ENCODE measurements around the gene GPX3.

DNA sequence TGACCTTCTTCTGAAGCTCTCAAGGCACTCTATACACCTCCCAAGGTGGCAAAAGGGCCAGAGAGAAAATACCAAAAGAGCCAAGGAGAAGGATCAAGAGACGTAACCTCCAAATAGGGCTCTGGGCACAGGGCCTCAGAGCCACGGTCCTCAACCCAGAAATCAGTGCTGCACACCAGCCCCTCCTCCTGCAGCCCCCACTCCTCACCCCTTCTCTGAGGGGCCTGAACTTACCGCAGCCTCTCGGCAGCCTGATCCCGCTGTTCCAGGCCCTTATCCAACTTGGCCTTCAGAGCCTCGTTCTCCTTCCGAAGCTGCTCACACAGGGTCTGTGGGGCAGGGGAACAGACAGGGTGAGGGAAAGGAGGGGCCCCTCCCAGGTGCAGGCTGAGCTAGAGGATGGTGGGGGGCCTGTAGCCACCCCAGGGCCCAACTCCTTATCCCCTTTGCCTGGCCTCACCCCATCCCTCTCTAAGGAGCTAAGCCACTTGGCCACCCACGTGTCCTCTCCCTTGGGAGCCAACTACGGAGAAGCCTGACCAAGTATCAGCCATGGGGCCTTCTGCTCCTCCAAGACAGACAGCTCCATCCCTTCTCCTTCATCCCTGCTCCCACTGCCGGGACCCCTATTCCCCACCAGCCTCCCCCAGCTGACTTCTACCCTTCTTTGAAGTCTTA, 31.7 kb downstream of the GPX3 start:
- no peak for TF ChIP-seq SREBF2 (CRISPR knock-in tag; IDR thresholded peaks at IDR 0.05)
- TF ChIP-seq, protein P1, sequence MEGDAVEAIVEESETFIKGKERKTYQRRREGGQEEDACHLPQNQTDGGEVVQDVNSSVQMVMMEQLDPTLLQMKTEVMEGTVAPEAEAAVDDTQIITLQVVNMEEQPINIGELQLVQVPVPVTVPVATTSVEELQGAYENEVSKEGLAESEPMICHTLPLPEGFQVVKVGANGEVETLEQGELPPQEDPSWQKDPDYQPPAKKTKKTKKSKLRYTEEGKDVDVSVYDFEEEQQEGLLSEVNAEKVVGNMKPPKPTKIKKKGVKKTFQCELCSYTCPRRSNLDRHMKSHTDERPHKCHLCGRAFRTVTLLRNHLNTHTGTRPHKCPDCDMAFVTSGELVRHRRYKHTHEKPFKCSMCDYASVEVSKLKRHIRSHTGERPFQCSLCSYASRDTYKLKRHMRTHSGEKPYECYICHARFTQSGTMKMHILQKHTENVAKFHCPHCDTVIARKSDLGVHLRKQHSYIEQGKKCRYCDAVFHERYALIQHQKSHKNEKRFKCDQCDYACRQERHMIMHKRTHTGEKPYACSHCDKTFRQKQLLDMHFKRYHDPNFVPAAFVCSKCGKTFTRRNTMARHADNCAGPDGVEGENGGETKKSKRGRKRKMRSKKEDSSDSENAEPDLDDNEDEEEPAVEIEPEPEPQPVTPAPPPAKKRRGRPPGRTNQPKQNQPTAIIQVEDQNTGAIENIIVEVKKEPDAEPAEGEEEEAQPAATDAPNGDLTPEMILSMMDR (IDR thresholded peaks at IDR 0.05 in 2 of 3, conservative IDR thresholded peaks at IDR 0.05 in 1 of 3; ENCODE audit: insufficient read depth in 2 of 3, low read depth in 1 of 3, low read length in 3 of 3): no peak
- TF ChIP-seq, protein P2, sequence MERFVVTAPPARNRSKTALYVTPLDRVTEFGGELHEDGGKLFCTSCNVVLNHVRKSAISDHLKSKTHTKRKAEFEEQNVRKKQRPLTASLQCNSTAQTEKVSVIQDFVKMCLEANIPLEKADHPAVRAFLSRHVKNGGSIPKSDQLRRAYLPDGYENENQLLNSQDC (CRISPR knock-in tag; IDR thresholded peaks at IDR 0.05): no peak
- no peak for TF ChIP-seq TARDBP (IDR thresholded peaks at IDR 0.05)
- TF ChIP-seq, protein P3, sequence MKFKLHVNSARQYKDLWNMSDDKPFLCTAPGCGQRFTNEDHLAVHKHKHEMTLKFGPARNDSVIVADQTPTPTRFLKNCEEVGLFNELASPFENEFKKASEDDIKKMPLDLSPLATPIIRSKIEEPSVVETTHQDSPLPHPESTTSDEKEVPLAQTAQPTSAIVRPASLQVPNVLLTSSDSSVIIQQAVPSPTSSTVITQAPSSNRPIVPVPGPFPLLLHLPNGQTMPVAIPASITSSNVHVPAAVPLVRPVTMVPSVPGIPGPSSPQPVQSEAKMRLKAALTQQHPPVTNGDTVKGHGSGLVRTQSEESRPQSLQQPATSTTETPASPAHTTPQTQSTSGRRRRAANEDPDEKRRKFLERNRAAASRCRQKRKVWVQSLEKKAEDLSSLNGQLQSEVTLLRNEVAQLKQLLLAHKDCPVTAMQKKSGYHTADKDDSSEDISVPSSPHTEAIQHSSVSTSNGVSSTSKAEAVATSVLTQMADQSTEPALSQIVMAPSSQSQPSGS (CRISPR knock-in tag; IDR thresholded peaks at IDR 0.05): no peak
- TF ChIP-seq CHD1 (IDR thresholded peaks at IDR 0.05; ENCODE audit: low read length): no peak
- TF ChIP-seq, protein P4, sequence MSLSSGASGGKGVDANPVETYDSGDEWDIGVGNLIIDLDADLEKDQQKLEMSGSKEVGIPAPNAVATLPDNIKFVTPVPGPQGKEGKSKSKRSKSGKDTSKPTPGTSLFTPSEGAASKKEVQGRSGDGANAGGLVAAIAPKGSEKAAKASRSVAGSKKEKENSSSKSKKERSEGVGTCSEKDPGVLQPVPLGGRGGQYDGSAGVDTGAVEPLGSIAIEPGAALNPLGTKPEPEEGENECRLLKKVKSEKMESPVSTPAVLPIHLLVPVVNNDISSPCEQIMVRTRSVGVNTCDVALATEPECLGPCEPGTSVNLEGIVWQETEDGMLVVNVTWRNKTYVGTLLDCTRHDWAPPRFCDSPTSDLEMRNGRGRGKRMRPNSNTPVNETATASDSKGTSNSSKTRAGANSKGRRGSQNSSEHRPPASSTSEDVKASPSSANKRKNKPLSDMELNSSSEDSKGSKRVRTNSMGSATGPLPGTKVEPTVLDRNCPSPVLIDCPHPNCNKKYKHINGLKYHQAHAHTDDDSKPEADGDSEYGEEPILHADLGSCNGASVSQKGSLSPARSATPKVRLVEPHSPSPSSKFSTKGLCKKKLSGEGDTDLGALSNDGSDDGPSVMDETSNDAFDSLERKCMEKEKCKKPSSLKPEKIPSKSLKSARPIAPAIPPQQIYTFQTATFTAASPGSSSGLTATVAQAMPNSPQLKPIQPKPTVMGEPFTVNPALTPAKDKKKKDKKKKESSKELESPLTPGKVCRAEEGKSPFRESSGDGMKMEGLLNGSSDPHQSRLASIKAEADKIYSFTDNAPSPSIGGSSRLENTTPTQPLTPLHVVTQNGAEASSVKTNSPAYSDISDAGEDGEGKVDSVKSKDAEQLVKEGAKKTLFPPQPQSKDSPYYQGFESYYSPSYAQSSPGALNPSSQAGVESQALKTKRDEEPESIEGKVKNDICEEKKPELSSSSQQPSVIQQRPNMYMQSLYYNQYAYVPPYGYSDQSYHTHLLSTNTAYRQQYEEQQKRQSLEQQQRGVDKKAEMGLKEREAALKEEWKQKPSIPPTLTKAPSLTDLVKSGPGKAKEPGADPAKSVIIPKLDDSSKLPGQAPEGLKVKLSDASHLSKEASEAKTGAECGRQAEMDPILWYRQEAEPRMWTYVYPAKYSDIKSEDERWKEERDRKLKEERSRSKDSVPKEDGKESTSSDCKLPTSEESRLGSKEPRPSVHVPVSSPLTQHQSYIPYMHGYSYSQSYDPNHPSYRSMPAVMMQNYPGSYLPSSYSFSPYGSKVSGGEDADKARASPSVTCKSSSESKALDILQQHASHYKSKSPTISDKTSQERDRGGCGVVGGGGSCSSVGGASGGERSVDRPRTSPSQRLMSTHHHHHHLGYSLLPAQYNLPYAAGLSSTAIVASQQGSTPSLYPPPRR (CRISPR knock-in tag; IDR thresholded peaks at IDR 0.05; ENCODE audit: borderline replicate concordance): no peak

Measured in K562 (cell line).